Hippocampal formation (tissue), 2 donors: ENCODE results near the gene LCE2A.

Experiments used
- DNase-seq, 2 donors: peaks; one replicate each; lab custom pipeline; 2025; lab: John Stamatoyannopoulos, UW

Gene LCE2A

GRCh38 chr1:152743371-152744145 is 45.4 kb downstream of the LCE2A start:
- no peak for DNase-seq

DNA sequence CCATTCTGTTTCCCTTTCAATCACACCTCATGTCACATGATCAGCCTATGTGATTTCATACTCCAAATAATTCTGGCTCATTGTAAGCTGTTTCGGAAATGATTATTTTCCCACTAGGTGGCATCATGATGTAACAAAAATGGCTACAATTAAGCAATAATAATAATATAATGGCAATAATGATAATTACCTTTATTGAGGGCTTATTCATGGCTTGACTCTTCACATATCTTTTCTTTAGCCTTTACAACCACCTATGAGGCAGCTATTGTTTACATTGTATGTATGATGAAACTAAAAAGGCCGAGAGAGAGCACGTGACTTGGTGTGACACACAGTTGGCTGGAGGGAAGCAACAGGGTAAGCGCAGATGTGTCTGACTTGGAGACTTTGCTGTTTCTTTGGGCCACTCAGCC is 47.2 kb downstream of the LCE2A start:
- DNase-seq, result no peak

DNA sequence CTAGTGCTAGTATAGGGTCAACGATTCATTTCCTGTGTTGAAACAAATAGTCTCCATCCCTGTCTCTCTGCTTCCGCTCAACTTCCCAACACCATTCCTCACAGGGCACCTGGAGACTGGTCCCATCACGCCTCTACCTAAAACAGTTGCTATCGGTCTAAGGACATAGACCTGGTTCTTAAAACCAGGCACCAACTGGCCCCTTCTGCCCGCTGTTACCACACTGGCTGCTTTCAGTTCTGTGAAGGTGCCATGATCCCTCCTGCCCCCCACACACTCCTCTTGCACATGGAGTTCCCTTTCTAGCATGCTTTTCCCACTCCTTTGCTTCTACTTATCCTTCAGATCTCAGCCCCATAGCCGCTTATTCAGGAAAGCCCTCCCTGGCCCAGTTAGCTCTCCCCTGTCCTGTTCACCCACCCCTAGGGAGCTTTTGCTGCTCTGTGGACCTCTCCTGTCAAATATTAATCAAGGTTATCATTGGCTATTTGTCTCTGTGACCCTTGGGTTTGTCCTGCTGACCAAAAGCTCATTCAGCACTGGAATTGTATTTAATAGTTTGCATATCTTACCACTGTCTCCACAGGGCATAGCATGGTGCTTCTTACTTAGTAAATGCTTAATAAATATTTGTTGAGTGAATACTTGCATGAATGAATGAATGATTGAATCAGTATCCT is 47.8 kb downstream of the LCE2A start:
- no peak for DNase-seq

DNA sequence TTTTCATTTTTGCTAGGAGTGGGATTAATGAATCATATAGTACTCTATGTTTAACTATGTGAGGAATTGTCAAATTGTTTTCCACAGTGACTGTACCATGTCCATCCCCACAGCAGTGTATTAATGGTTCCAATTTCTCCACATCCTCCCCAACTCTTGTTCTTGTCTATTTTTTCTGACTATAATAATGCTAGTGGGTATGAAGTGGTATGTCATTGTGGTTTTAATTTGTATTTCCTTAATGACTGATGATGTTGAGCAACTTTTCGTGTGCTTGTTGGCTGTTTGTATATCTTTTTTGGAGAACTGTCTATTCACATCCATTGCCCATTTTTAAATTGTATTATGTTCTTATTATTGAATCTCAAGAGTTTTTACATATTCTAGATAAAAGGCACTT is 49.7 kb downstream of the LCE2A start:
- DNase-seq, result no peak
